Activated T-helper 17 cell treated with anti-CD3 and anti-CD28 coated beads, Interleukin-2, amount 50 U/mL, for 72 hours (primary cell): ENCODE data around the gene PRMT5. TPM values are rescaled to one million over a fixed set of nuclear protein-coding genes. Genes with fewer than 3 reads are reported as not detected.

ENCODE experiments used
- total RNA-seq, 2 donors: library from RNA; stranded (reverse); gene quantifications; one replicate each; pipeline ENCODE4 v1.2.3, GENCODE V29; 2022

The PRMT5 gene
- total RNA-seq, 2 donors from 2014 or later: 61.7 to 127 TPM

Other genes with a start within 250 kb of the PRMT5 start
- 100 to 1,000 TPM; 110 to 152 TPM for gene OXA1L, start 162.7 kb downstream of the PRMT5 start, total RNA-seq
- gene SLC7A7, start 113.9 kb downstream of the PRMT5 start, total RNA-seq: under 1 TPM; 0.15 to 0.71 TPM
- 100 to 1,000 TPM in 1 of 2 donors, 10 to 100 TPM in 1; 90.4 to 142 TPM for gene MRPL52, start 99.5 kb downstream of the PRMT5 start, total RNA-seq
- gene MMP14, start 92.8 kb downstream of the PRMT5 start, total RNA-seq: 1 to 10 TPM; 1.5 to 2.1 TPM
- 10 to 100 TPM; 61.3 to 78.1 TPM for gene LRP10, start 57.6 kb downstream of the PRMT5 start, total RNA-seq
- 1 to 10 TPM in 1 of 2 donors, under 1 TPM in 1; 0.56 to 1.3 TPM for gene REM2, start 46.2 kb downstream of the PRMT5 start, total RNA-seq
- 10 to 100 TPM; 69.5 to 70.5 TPM for gene RBM23, start 10.2 kb downstream of the PRMT5 start, total RNA-seq
- 10 to 100 TPM; 60.6 to 78.5 TPM for gene HAUS4, start 27.7 kb upstream of the PRMT5 start, total RNA-seq
- 1 to 10 TPM; 1.1 to 7.5 TPM for gene AJUBA, start 53.2 kb upstream of the PRMT5 start, total RNA-seq
- 1 to 10 TPM; 8.5 to 9.6 TPM for gene C14orf93, start 80.8 kb upstream of the PRMT5 start, total RNA-seq
- gene PSMB5, start 105.5 kb upstream of the PRMT5 start, total RNA-seq: 100 to 1,000 TPM in 1 of 2 donors, 10 to 100 TPM in 1; 85.8 to 151 TPM
- not detected for gene PSMB11, start 112.8 kb upstream of the PRMT5 start, total RNA-seq
- gene CDH24, start 128.1 kb upstream of the PRMT5 start, total RNA-seq: under 1 TPM; 0.48 TPM
- 100 to 1,000 TPM; 187 to 214 TPM for gene ACIN1, start 165.8 kb upstream of the PRMT5 start, total RNA-seq
- gene C14orf119, start 166.1 kb upstream of the PRMT5 start, total RNA-seq: 10 to 100 TPM; 40.3 to 53.4 TPM
- gene CIROP, start 175.6 kb upstream of the PRMT5 start, total RNA-seq: not detected
- gene CEBPE, start 189.9 kb upstream of the PRMT5 start, total RNA-seq: not detected